IMR-90 (cell line): ENCODE results near the gene RUNDC3A. TPM values are rescaled to one million over a fixed set of nuclear protein-coding genes. Genes with fewer than 3 reads are reported as not detected.

Experiments used
- ATAC-seq: fragments of 200-7000 bp; cut with Tn5 transposase; 2 replicates; pipeline ENCODE4 v1.9.1; 2020; ENCODE audit warnings: low read depth, mild to moderate bottlenecking, moderate library complexity
- BruUV-seq: library from RNA; stranded (reverse); fragments of 400-500 nt; replicated peaks from 2 replicates; lab custom pipeline; 2021; lab: Mats Ljungman, UMichigan
- CTCF ChIA-PET: fragments of 300-600 bp; formaldehyde crosslinking; extraction: SDS; loops from one replicate; lab custom pipeline; 2021; ENCODE audit warnings: antibody characterized with exemption; lab: Yijun Ruan, JAX
- POLR2A ChIA-PET: fragments of 300-600 bp; sonication (Branson Sonifier 250); formaldehyde crosslinking; loops from one replicate; lab custom pipeline; 2022; ENCODE audit warnings: antibody characterized with exemption; ENCODE audit not compliant: unreplicated experiment; lab: Charles Lee
- DNase-seq: peaks from one replicate; pipeline ENCODE4 v3.0.0; 2013
- H2AFZ ChIP-seq: replicated peaks from 2 replicates; pipeline ENCODE3; 2013; ENCODE audit warnings: low read length, mild to moderate bottlenecking; ENCODE audit not compliant: poor library complexity
- H2AK5ac ChIP-seq: 2 replicates; pipeline ENCODE4 v1.6.1; 2013; ENCODE audit warnings: low read depth, low read length, inconsistent platforms
- H2AK9ac ChIP-seq: replicated peaks from 2 replicates; pipeline ENCODE3; 2013; ENCODE audit warnings: mild to moderate bottlenecking, low read depth, low read length, moderate library complexity; ENCODE audit not compliant: poor library complexity
- H2BK120ac ChIP-seq: 2 replicates; pipeline ENCODE4 v1.6.1; 2013; ENCODE audit warnings: low read depth, low read length, inconsistent platforms
- H2BK15ac ChIP-seq: 3 replicates; pipeline ENCODE4 v1.6.1; 2013; ENCODE audit warnings: low read depth, low read length, inconsistent platforms
- H2BK20ac ChIP-seq: 2 replicates; pipeline ENCODE4 v1.6.1; 2013; ENCODE audit warnings: low read depth, mild to moderate bottlenecking, inconsistent platforms, low read length, moderate library complexity
- H2BK5ac ChIP-seq: 2 replicates; pipeline ENCODE4 v1.6.1; 2013; ENCODE audit warnings: mild to moderate bottlenecking, low read depth, low read length, inconsistent platforms; ENCODE audit not compliant: poor library complexity, severe bottlenecking
- H3K14ac ChIP-seq: replicated peaks from 2 replicates; pipeline ENCODE4 v1.6.1; 2013; ENCODE audit warnings: low read depth, low read length, inconsistent platforms
- H3K18ac ChIP-seq: 2 replicates; pipeline ENCODE4 v1.6.1; 2013; ENCODE audit warnings: low read depth, low read length, control low read depth
- H3K23ac ChIP-seq: 2 replicates; pipeline ENCODE4 v1.6.1; 2013; ENCODE audit warnings: low read depth, low read length, inconsistent platforms
- H3K27ac ChIP-seq: 2 replicates; pipeline ENCODE4 v1.5.1; 2013; ENCODE audit warnings: mild to moderate bottlenecking, control low read depth, low read length; ENCODE audit not compliant: insufficient read depth
- H3K27me3 ChIP-seq: 2 replicates; pipeline ENCODE4 v1.6.1; 2013; ENCODE audit warnings: low read length; ENCODE audit not compliant: control insufficient read depth, insufficient read depth
- H3K36me3 ChIP-seq: 2 replicates; pipeline ENCODE4 v1.6.1; 2013; ENCODE audit warnings: low read length, mixed read lengths; ENCODE audit not compliant: control insufficient read depth, insufficient read depth
- H3K4ac ChIP-seq: 2 replicates; pipeline ENCODE4 v1.6.1; 2013; ENCODE audit warnings: low read depth, low read length, inconsistent platforms
- H3K4me1 ChIP-seq: 2 replicates; pipeline ENCODE4 v1.6.1; 2013; ENCODE audit warnings: low read length, mixed read lengths; ENCODE audit not compliant: control insufficient read depth, insufficient read depth
- H3K4me2 ChIP-seq: 2 replicates; pipeline ENCODE4 v1.6.1; 2013; ENCODE audit warnings: low read depth, mild to moderate bottlenecking, control low read depth, low read length, moderate library complexity
- H3K4me3 ChIP-seq: 2 replicates; pipeline ENCODE4 v1.5.1; 2013; ENCODE audit warnings: low read depth, mild to moderate bottlenecking, control low read depth, low read length, moderate library complexity; ENCODE audit not compliant: insufficient read depth
- H3K56ac ChIP-seq: 2 replicates; pipeline ENCODE4 v1.6.1; 2013; ENCODE audit warnings: low read length, inconsistent platforms; ENCODE audit not compliant: insufficient read depth; ENCODE audit errors: extremely low read depth
- H3K79me1 ChIP-seq, 2 experiments: 2 replicates each; pipeline ENCODE4 v1.6.1; 2013; ENCODE audit warnings: low read length in 2 of 2, inconsistent platforms in 1 of 2, low read depth in 1 of 2
- H3K9ac ChIP-seq: 2 replicates; pipeline ENCODE4 v1.6.1; 2013; ENCODE audit warnings: low read depth, low read length, control low read depth
- H3K9me1 ChIP-seq: 2 replicates; pipeline ENCODE4 v1.6.1; 2013; ENCODE audit warnings: low read length, inconsistent platforms; ENCODE audit not compliant: insufficient read depth
- H3K9me3 ChIP-seq: 2 replicates; pipeline ENCODE4 v1.6.1; 2013; ENCODE audit warnings: low read length; ENCODE audit not compliant: control insufficient read depth, insufficient read depth
- H4K20me1 ChIP-seq: 2 replicates; pipeline ENCODE4 v1.6.1; 2013; ENCODE audit warnings: low read length, inconsistent platforms; ENCODE audit not compliant: insufficient read depth
- H4K5ac ChIP-seq: 2 replicates; pipeline ENCODE4 v1.6.1; 2013; ENCODE audit warnings: mild to moderate bottlenecking, low read depth, low read length, control low read depth
- H4K8ac ChIP-seq, 2 experiments: 2 replicates each; pipeline ENCODE4 v1.6.1; 2013; ENCODE audit warnings: low read depth in 2 of 2, low read length in 2 of 2, control low read depth in 1 of 2, inconsistent platforms in 1 of 2
- H4K91ac ChIP-seq: 2 replicates; pipeline ENCODE4 v1.6.1; 2013; ENCODE audit warnings: low read depth, low read length, inconsistent platforms; ENCODE audit not compliant: insufficient read depth
- BHLHE40 ChIP-seq: fragments of 150-350 bp; IDR thresholded peaks from 2 replicates; pipeline ENCODE4 v1.6.1; 2016; ENCODE audit warnings: mild to moderate bottlenecking, low read depth, low read length
- ELK1 ChIP-seq: fragments of 150-350 bp; IDR thresholded peaks from 2 replicates; pipeline ENCODE4 v1.6.1; 2016; ENCODE audit warnings: low read depth, mild to moderate bottlenecking, low read length, moderate library complexity, borderline replicate concordance
- POLR2A ChIP-seq: IDR thresholded peaks from 2 replicates; pipeline ENCODE4 v1.6.1; 2012; ENCODE audit warnings: mild to moderate bottlenecking, low read depth, low read length
- RCOR1 ChIP-seq: IDR thresholded peaks from 2 replicates; pipeline ENCODE4 v1.6.1; 2012; ENCODE audit warnings: mild to moderate bottlenecking, low read length, improper control_type of control experiment; ENCODE audit not compliant: insufficient replicate concordance
- WGBS, 2 experiments: methylation state at CpG; one replicate each; pipeline versions ENCODE4 v1.1.5 to v1.1.7; 2013; ENCODE audit warnings: missing lambda C conversion rate in 2 of 2; ENCODE audit not compliant: insufficient read length in 1 of 2; ENCODE audit errors: extremely low coverage in 2 of 2; 5-methylcytosine and 5-hydroxymethylcytosine counted together
- dilution Hi-C: fragments of 300-500 bp; cut with HindIII; formaldehyde crosslinking; loops from one replicate; pipeline ENCODE4 v1.14.3; 2018; ENCODE audit warnings: low sequenced_read_pairs; ENCODE audit not compliant: unreplicated experiment
- in situ Hi-C: fragments of 300-500 bp; cut with MboI; formaldehyde crosslinking; loops from 3 replicates; pipeline ENCODE4 v1.14.3; 2019; ENCODE audit warnings: low sequenced_read_pairs, inconsistent platforms, mixed read lengths
- intact Hi-C: fragments of 100-400 bp; cut with micrococcal nuclease; formaldehyde crosslinking; loops from 2 replicates; pipeline ENCODE4 v1.10.0; 2022
- polyA plus RNA-seq, 3 experiments: library from polyadenylated mRNA; depleted of rRNA; stranded (reverse); fragments of >200 nt; gene quantifications; 2 replicates each; pipeline ENCODE4 v1.2.3, GENCODE V29; 2012; ENCODE audit warnings: low replicate concordance in 1 of 3
- total RNA-seq: library from RNA; depleted of rRNA; stranded (reverse); fragments of >200 nt; gene quantifications from 2 replicates; pipeline ENCODE4 v1.2.3, GENCODE V29; 2012

The RUNDC3A gene
- total and polyA plus RNA-seq, 2 of the 4 experiments (the other 2 are of a cell fraction): under 0.01 to 0.34 TPM

DNA sequence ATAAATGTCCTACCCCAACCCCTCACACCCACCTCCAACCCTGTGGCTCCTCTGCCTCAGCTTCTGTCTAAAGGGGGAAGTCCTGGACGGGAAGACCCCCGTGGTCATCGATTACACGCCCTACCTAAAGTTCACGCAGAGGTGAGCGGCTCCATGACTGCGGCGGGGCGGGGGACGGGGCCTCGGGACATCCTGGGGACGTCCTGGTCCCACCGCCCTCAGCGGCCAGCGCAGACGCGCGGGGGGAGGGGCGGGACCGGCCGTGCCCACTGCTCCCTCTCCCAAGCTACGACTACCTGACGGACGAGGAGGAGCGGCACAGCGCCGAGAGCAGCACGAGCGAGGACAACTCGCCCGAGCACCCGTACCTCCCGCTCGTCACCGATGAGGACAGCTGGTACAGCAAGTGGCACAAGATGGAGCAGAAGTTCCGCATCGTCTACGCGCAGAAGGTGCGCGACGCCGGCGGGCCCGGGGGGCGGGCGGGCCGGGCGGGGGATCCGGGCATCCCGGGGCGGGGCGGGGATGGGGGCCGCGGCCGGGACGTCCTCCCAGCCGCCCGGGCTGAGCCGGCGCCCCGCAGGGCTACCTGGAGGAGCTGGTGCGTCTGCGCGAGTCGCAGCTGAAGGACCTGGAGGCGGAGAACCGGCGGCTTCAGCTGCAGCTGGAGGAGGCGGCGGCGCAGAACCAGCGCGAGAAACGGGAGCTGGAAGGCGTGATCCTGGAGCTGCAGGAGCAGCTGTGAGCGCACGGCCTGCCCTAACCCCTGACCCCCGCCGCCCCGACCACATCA, 6.7 kb downstream of the RUNDC3A start:
- Histone ChIP-seq H3K9ac (no peak overlapping the region), H3K36me3 (peaks cover 7% of the 10 kb centered on the region), H4K5ac (no peak overlapping the region), H3K4me1 (peaks cover 4% of the 10 kb centered on the region; the same call in 1 of the 2 replicates), H2BK20ac (no peak overlapping the region), H2AFZ (peak overlapping the region; percentile 79), H3K9me3 (peaks cover 5% of the 10 kb centered on the region), H3K23ac (peak overlapping the region; percentile 59; the same call in 1 of the 2 replicates), H3K79me1 (no peaks in the 10 kb centered on the region), H3K9me1 (no peaks in the 10 kb centered on the region; the same call in 1 of the 2 replicates), H3K4ac (no peak overlapping the region), H3K27me3 (peaks cover 63% of the 10 kb centered on the region), H3K14ac (no peak overlapping the region), H3K4me2 (peak overlapping the region; percentile 90), H3K27ac (no peak overlapping the region), H4K8ac (no peak overlapping the region), H3K56ac (no peak overlapping the region), H4K20me1 (peaks cover 4% of the 10 kb centered on the region; the same call in 1 of the 2 replicates), H3K4me3 (peak overlapping the region; percentile 52), H2BK120ac (no peak overlapping the region), H2BK5ac (no peak overlapping the region), H2AK5ac (no peak overlapping the region), H3K18ac (no peak overlapping the region), H4K91ac (no peak overlapping the region), H2AK9ac (no peak overlapping the region), H2BK15ac (no peak overlapping the region)
- DNase-seq: no peak
- ChIA-PET POLR2A (interaction anchor here (0.6 kb wide), 1 partner anchor 97 kb away, joined by 8 read pairs; no protein-coding TSS in a partner anchor), CTCF (no interaction called here)
- intact Hi-C loops (no loop called here), in situ Hi-C loops (no loop called here), dilution Hi-C loops (no loop called here)
- BruUV-seq: no TSS peak
- TF ChIP-seq POLR2A (no peak), BHLHE40 (no peak), RCOR1 (no peak), ELK1 (no peak)
- WGBS, 2 experiments: 1% methylated on average over 15 of the region's 81 CpGs; no CpG with 5 or more reads in 1 of the 2 experiments
- ATAC-seq: peak; percentile 77
